Panc1 (cell line): ENCODE data around the gene PCDHGB2. TPM values are rescaled to one million over a fixed set of nuclear protein-coding genes. Genes with fewer than 3 reads are reported as not detected.

Source experiments
- ATAC-seq: fragments of 200-7000 bp; cut with Tn5 transposase; 2 replicates; pipeline ENCODE4 v1.9.1; 2020; ENCODE audit warnings: mild to moderate bottlenecking, moderate library complexity
- BruUV-seq: library from RNA; stranded (reverse); fragments of 400-500 nt; replicated peaks from 2 replicates; lab custom pipeline; 2021; lab: Mats Ljungman, UMichigan
- CTCF ChIA-PET: fragments of 300-600 bp; sonication (Branson Sonifier 250); formaldehyde crosslinking; loops from one replicate; lab custom pipeline; 2022; ENCODE audit warnings: antibody characterized with exemption; lab: Charles Lee
- POLR2A ChIA-PET: fragments of 300-600 bp; sonication (Branson Sonifier 250); formaldehyde crosslinking; loops from one replicate; lab custom pipeline; 2022; ENCODE audit warnings: antibody characterized with exemption; lab: Charles Lee
- DNase-seq: peaks from one replicate; pipeline ENCODE4 v3.0.0-alpha.2; 2010; ENCODE audit warnings: low read depth, low spot score
- H3K27ac ChIP-seq: 2 replicates; pipeline ENCODE4 v1.5.1; 2011; ENCODE audit warnings: mild to moderate bottlenecking, low read length, inconsistent platforms
- H3K27me3 ChIP-seq: fragments of 200-500 bp; sonication (Bioruptor generic); 2 replicates; pipeline ENCODE4 v1.6.0; 2014; ENCODE audit warnings: low read length, inconsistent platforms; ENCODE audit not compliant: control insufficient read depth, insufficient read depth
- H3K36me3 ChIP-seq: fragments of 200-500 bp; sonication (Bioruptor generic); 2 replicates; pipeline ENCODE4 v1.5.1; 2014; ENCODE audit warnings: inconsistent platforms, mild to moderate bottlenecking, low read length, moderate library complexity; ENCODE audit not compliant: control insufficient read depth, insufficient read depth
- H3K4me1 ChIP-seq: 2 replicates; pipeline ENCODE4 v1.5.1; 2011; ENCODE audit warnings: inconsistent platforms, mild to moderate bottlenecking, low read length, moderate library complexity; ENCODE audit not compliant: control insufficient read depth, insufficient read depth
- H3K4me3 ChIP-seq, 2 experiments: 2 replicates each; pipeline ENCODE4 v1.5.1; 2011 to 2012; ENCODE audit warnings: low read depth in 2 of 2, low read length in 2 of 2, mild to moderate bottlenecking in 2 of 2, inconsistent platforms in 1 of 2, moderate library complexity in 1 of 2
- H3K9me3 ChIP-seq: fragments of 200-500 bp; sonication (Bioruptor generic); 2 replicates; pipeline ENCODE4 v1.5.1; 2014; ENCODE audit warnings: low read depth, mild to moderate bottlenecking, inconsistent platforms, low read length, moderate library complexity; ENCODE audit not compliant: control insufficient read depth, insufficient read depth
- CTCF ChIP-seq: fragments of 450-650 bp; IDR thresholded peaks from 2 replicates; pipeline ENCODE4 v1.5.1; 2017; ENCODE audit warnings: mild to moderate bottlenecking
- POLR2AphosphoS5 ChIP-seq: IDR thresholded peaks from 2 replicates; pipeline ENCODE4 v1.6.1; 2012; ENCODE audit warnings: mild to moderate bottlenecking, low read depth, low read length, moderate library complexity
- REST ChIP-seq, 2 experiments: IDR thresholded peaks; 2 replicates each; pipeline ENCODE4 v1.6.1; 2011 to 2012; ENCODE audit warnings: low read depth in 2 of 2, control low read depth in 1 of 2, low read length in 1 of 2, mild to moderate bottlenecking in 1 of 2, moderate library complexity in 1 of 2; ENCODE audit not compliant: insufficient read depth in 1 of 2
- SIN3A ChIP-seq: IDR thresholded peaks from 2 replicates; pipeline ENCODE4 v1.6.1; 2012; ENCODE audit warnings: low read depth, mild to moderate bottlenecking, low read length, moderate library complexity, borderline replicate concordance; ENCODE audit not compliant: insufficient read depth
- TCF7L2 ChIP-seq: IDR thresholded peaks from 2 replicates; pipeline ENCODE4 v1.6.1; 2011; ENCODE audit warnings: mild to moderate bottlenecking, low read depth, low read length, inconsistent platforms
- in situ Hi-C: cut with HindIII; loops from 2 replicates; pipeline ENCODE4 v1.10.0; 2016; ENCODE audit warnings: low sequenced_read_pairs, low pct_unique_long_range_greater_than_20kb
- intact Hi-C: fragments of 100-400 bp; cut with micrococcal nuclease; formaldehyde crosslinking; loops from one replicate; pipeline ENCODE4 v1.10.0; 2022; ENCODE audit not compliant: unreplicated experiment
- total RNA-seq: library from RNA; stranded (reverse); gene quantifications from one replicate; pipeline ENCODE4 v1.2.1, GENCODE V29; 2021; ENCODE audit not compliant: unreplicated experiment

Gene PCDHGB2
- total RNA-seq, 1 experiment from 2014 or later = 5.3 TPM

GRCh38 chr5:141356950-141357349 lies 2.8 kb upstream of the PCDHGB2 start:
- ATAC-seq = no peak

DNA sequence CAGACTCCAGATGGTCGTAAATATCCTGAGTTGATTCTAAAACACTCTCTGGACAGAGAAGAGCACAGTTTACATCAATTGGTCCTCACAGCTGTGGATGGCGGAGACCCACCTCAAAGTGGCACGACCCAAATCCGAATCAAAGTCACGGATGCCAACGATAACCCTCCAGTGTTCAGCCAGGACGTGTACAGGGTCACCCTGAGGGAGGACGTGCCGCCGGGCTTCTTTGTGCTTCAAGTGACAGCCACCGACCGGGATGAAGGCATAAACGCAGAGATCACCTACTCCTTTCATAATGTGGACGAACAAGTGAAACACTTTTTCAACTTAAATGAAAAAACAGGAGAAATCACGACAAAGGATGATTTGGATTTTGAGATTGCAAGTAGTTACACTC lies 891 bp downstream of the PCDHGB2 start:
- peak overlapping the region in 1 of 2 experiments; percentile 82; a peak in 3 of 4 replicates for H3K4me3 ChIP-seq
- intact Hi-C loops = loop anchor here (10.0 kb wide), 1 partner anchor 54 kb away; the partner anchor contains the start of genes PCDHGA10 and PCDHGB7

More at GRCh38 chr5:141356950-141357349, 2.8 kb upstream of the PCDHGB2 start:
- intact Hi-C loops = loop anchor here (10.0 kb wide), 1 partner anchor 168 kb away; no protein-coding TSS in a partner anchor
- CTCF ChIA-PET = no interaction called here
- Histone ChIP-seq H3K36me3 (no peaks in the 10 kb centered on the region), H3K27ac (no peak overlapping the region), H3K27me3 (no peaks in the 10 kb centered on the region), H3K4me1 (no peaks in the 10 kb centered on the region), H3K4me3 (no peak overlapping the region), H3K9me3 (no peaks in the 10 kb centered on the region)
- POLR2A ChIA-PET = no interaction called here
- no TSS peak for BruUV-seq
- in situ Hi-C loops = no loop called here
- TF ChIP-seq TCF7L2 (no peak), CTCF (no peak), REST (IDR thresholded peaks at IDR 0.05; ENCODE audit: insufficient read depth in 1 of 2, low read depth in 2 of 2, low read length in 1 of 2) (peak; percentile 39 to 66; a peak in 2 of 4 replicates), SIN3A (no peak)
- DNase-seq = no peak

More for the DNA sequence above, 891 bp downstream of the PCDHGB2 start:
- Histone ChIP-seq H3K36me3 (no peaks in the 10 kb centered on the region), H3K4me1 (no peaks in the 10 kb centered on the region), H3K9me3 (peaks cover 13% of the 10 kb centered on the region; the same call in 1 of the 2 replicates), H3K27ac (no peak overlapping the region), H3K27me3 (no peaks in the 10 kb centered on the region)
- POLR2A ChIA-PET = no interaction called here
- DNase-seq (no peak), ATAC-seq (no peak)
- CTCF ChIA-PET = interaction anchor here (0.6 to 1.0 kb wide), 3 partner anchors 52 to 137 kb away, joined by 3 to 6 read pairs (median 3); partner anchors contain the start of genes PCDHB14, PCDHGA10 and PCDHGB7
- BruUV-seq = no TSS peak
- TF ChIP-seq TCF7L2 = no peak
- no peak for TF ChIP-seq REST (IDR thresholded peaks at IDR 0.05; ENCODE audit: insufficient read depth in 1 of 2, low read depth in 2 of 2, low read length in 1 of 2)
- TF ChIP-seq POLR2AphosphoS5 = no peak
- TF ChIP-seq CTCF = no peak
- in situ Hi-C loops = no loop called here
